ENCODE measurements around the gene SKIC8.
"Not testable (repeated sequence)": the region's sequence is repeated elsewhere in the genome, so short reads cannot be mapped to it uniquely, and the experiment has no call there.

SKIC8 gene

DNA sequence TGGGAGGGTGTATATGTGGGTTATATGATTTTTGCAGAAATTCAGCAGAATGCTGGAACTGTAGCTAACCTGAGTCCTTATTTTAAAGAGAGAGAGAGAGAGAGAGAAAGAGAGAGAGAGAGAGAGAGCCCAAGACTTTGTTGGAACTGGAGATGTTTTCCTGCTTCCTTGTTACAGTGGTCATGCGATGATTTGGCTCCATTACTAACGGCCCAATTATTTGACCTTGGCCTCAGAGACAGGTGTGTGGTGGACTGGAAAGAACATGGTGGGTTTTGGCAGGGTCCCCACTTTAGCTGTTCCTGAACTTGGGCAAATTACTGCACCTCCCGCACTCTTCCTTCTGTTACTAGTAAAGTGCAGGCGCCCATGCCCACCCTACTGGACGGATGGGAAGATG, 50.3 kb downstream of the SKIC8 start:
- no peak for DNase-seq

DNA sequence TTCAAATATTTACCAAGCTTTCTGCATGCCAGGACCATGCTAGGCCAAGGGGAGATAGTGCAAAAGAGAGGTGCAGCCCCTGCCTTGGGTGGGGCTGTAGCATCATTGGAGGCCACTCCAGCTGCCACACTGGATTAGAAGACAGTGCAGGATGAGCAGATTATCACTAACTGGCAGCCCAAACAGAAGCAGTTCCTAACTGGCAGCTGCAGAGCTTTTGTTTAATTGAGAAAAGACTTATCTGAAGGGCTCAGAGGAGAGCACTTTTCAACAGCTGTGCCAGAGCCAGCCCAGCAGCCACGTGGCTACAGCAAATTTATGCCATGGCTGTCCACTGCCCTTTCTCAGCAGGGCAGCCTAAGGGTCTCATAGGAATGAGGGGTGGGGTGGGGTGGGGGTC, 51.5 kb downstream of the SKIC8 start:
- no peak for DNase-seq

DNA sequence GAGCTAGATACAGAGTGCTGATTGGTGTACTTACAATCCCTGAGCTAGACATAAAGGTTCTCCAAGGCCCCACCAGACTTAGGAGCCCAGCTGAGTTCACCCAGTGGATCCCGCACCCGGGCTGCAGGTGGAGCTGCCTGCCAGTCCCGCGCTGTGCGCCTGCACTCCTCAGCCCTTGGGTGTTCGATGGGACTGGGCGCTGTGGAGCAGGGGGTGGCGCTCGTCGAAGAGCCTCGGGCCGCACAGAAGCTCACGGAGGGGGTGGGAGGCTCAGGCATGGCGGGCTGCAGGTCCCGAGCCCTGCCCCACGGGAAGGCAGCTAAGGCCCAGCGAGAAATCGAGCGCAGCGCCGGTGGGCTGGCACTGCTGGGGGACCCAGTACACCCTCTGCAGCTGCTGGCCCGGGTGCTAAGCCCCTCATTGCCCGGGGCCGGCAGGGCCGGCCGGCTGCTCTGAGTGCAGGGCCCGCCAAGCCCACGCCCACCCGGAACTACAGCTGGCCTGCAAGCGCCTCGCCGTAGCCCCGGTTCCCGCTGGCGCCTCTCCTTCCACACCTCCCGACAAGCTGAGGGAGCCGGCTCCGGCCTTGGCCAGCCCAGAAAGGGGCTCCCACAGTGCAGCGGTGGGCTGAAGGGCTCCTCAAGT, 53.3 kb downstream of the SKIC8 start:
- not testable (repeated sequence) for DNase-seq

DNA sequence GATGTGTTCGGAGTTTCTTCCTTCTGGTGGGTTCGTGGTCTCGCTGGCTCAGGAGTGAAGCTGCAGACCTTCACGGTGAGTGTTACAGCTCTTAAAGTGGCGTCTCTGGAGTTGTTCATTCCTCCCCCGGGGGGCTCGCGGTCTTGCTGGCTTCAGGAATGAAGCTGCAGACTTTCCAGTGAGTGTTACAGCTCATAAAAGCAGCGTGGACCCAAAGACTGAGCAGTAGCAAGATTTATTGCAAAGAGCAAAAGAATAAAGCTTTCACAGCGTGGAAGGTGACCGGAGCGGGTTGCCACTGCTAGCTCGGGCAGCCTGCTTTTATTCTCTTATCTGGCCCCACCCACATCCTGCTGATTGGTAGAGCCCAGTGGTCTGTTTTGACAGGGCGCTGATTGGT, 54.0 kb downstream of the SKIC8 start:
- not testable (repeated sequence) for DNase-seq

DNA sequence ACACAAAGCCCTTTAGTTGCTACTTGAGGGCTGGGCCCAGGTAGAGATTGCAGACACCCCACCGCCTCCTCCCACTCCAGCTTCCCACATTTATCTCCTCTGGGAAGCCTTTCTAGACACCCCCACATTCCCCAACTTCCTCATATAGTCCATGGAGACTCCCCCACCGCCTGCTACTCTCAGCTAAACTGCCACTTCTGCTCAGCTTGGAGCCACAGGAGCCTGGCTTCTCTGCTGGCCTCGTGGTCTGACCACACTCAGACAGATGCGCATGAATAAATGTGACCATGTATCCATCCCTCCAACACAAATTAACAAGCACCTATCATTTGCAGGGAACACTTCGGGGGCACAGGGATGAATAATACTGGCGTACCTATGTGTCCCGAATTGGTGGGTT, 54.5 kb downstream of the SKIC8 start:
- DNase-seq: no peak

DNA sequence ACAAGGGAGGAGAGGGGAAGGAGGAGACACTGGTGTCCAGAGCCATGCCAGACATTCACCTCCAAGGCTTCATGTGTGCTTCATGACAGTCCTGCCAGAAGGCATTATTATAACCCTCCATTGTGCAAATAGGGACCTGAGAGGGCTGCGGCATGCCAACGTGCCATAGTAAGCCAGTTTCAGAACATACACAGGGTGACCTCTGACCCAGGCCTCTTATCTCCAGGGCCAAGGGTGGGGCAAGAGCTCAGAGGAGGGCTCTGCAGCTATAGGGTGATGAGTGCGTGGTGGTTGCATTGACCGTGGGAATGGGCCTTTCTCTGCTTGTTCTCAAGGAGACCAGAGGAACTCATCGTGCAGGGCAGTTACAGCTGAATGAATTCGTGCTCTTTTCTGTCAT, 55.3 kb downstream of the SKIC8 start:
- no peak for DNase-seq

DNA sequence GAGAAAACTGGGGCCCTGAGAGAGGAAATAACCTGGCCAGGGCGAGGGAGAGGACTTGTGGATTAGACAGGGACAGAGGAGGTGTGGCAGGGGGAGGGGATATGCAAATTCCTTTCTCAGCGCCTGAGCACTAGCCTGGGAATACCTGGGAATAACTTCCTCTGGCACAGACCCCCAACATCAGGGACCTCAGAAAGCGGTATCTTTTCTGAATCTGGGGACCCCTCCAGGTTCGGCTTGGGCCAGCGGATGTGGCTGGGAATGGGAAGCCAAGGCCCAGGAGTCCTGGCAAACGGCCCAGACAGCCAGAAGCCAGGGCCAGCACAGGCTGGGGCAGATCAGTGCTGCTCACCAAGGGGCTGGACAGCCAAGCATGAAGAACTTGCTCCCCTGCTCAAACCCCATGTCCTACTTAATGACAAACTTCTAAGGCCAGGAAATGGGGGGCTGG, 55.9 kb downstream of the SKIC8 start:
- DNase-seq: no peak

DNA sequence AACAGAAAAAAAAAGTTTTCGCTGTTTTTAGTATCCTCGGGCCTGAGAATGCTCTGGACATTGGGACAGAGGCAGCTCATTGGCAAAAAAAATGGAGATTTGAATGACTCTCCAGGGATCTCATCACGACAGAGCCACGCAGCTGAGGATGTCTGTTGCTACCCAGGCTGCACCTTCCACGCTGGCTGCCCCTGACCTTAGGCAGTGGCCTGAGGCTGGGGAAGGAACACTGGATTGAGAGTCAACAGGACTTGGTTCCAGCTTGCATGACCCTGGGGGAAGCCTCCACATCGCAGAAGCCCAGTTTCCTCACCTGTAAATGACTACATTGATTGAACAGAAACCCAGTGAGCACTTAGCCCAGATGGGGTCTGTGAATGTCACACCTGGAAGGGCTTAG, 56.4 kb downstream of the SKIC8 start:
- DNase-seq: no peak

DNA sequence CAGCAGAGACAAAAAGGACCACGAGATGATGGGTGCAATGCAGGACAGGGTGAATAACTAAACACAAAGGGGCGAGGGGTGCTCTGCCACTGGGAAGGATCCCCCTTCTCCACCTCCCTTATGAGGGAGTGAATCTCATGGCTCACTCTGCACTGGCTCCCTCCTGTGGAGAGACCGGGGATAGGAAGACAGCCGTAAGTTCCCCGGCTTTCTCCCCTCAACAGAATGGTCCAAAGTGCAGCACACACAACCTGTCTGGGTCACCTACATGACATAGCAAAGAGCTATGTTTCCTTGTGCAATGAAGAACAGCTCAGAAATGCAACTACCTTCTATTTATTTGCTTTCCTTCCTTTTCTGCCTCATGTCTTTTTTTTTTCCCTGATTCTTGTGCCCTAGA, 57.3 kb downstream of the SKIC8 start:
- DNase-seq: no peak

DNA sequence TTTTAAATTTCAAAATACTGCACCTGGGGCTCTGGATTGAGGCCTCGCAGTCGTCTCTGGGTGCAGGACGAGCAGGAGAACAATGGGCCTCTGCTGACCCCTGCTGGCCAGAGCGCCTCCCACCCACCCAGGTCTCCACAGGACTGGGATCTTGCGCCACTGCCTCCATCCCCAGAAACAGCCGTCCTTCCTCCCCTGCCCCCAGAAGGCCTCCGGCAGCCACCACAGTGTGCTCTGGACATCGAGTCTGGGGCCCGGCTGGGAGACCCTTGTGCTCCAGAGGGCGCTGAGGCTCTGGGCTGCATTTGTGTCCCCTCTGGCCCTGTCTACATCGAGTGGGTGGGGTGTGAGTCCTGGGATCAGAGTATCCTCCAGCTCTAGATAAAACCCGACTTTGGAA, 58.4 kb downstream of the SKIC8 start:
- DNase-seq: peak; percentile 84

DNA sequence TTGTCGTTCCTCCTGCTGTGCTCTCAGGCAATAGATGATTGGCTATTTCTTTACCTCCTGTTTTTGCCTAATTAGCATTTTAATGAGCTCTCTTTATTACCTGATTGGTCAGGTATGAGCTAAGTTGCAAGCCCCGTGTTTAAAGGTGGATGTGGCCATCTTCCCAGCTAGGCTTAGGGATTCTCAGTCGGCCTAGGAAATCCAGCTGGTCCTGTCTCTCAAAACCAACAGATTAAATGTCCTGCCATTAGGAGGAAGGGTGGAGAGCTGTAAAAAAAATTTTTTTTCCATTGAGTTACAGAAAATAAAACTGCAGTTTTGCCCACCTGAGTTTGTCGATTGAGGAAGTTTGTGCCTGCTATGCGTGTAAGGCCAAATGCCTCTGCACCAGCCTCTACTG, 59.6 kb downstream of the SKIC8 start:
- no peak for DNase-seq

DNA sequence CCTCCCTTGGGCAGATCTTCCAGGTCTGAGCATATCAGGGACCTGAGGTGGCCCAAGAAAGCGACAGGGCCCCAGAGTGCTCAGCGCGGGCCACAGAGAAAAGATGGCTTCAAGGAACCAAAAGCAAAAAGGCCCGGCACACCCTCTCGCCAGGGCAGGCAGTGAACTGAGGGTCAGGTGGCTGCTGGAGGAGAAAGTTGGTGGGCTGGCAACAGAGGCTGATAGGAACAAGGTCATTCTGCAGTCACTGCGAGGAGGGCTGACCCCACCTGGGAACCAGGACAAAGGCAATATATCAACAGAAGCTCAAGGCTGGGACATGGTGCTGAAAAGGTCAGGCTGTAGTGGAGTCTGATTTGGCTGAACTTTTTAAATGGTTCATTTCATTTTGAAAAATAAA, 62.3 kb downstream of the SKIC8 start:
- no peak for DNase-seq

DNA sequence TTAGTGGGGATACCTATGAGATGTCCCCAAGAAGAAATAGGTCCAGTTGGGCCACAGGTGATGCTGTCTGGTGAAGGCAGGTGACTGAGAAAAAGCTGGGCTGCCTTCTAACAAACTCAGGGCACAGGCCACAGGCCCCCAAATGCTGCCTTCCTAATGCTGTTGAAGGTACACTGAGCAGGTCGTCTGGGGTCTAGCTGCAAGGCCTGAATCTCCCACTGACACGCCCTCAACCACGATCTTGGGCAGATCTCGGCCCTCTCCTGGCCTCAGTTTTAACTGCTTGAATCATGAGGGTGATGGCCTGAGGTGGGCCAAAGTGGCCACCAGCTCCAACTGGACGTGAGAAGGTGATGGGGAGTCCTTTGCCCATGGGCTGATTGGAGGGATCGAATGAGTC, 62.9 kb downstream of the SKIC8 start:
- no peak for DNase-seq

DNA sequence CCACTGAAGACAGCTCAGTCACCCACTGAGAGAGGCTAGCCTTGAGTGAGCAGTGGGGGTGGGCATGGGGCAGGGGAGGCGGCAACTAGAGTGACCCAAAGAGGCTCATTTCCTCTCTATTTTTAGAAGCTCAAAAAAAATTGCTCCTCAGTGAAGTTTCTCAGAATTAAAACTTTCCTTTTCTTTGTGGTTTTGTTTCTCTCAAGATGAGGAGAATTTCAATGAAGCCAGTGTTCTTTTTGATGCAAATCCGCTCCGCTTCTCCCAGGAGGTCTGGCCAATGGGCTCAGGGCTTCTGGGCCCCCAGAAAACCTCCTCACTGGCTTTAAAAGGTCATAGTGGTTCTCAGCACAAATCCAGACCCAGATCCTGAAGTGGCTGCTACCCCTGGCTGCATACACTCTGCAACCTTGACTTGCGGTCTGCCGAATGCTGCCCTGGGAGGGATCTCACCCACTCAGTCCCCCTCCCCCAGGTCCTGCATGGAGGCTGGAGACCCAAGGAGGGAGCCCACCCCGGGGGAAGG, 64.8 kb downstream of the SKIC8 start, which contains the start of gene ACSBG1:
ACSBG1 (minus strand) TSS at position 51 of the 526 bp plus-strand sequence. CDS start 64 bp downstream, outside the sequence.
- no peak for DNase-seq

DNA sequence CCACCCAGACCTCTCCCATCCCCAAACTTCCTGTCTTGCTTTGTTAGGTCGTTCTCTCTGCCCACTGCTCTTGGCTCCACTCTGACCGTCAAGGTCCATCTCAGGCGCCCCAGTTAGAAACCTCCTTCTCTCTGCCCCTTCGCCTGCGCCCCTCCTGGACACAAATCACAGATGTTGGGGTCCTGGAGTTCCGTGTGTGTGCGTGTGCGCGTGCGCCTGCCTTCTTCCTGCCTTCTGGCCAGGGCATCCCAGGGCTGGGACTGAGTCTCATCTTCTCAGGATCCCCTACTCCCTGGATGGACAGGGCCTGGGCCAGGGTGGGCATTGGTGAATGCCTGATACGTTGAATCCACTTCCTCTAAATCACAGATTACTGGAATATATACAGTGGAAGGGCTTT, 65.9 kb downstream of the SKIC8 start:
- no peak for DNase-seq

Measured in activated T-cell treated with anti-CD3 and anti-CD28 coated beads, Interleukin-2, amount 50 U/mL, for 1 hour (primary cell).